T-helper 9 cell (primary cell): Measurements from ENCODE around the gene CSRNP3.

Experiments
- DNase-seq: peaks from one replicate; pipeline ENCODE4 v3.0.0-alpha.2; 2020

CSRNP3 gene

GRCh38 chr2:165472922-165473321, 3.4 kb downstream of the CSRNP3 start:
- DNase-seq, result no peak

GRCh38 chr2:165474619-165475276, 5.2 kb downstream of the CSRNP3 start:
- no peak for DNase-seq

- DNase-seq, result no peak
Measured at GRCh38 chr2:165475277-165476004, 5.9 kb downstream of the CSRNP3 start.

- no peak for DNase-seq
Measured at GRCh38 chr2:165479856-165480255, 10.4 kb downstream of the CSRNP3 start.

- DNase-seq, result no peak
Measured at GRCh38 chr2:165494573-165494972, 25.1 kb downstream of the CSRNP3 start.

GRCh38 chr2:165497659-165498317, 28.3 kb downstream of the CSRNP3 start:
- DNase-seq, result no peak

GRCh38 chr2:165499131-165499530, 29.6 kb downstream of the CSRNP3 start:
- DNase-seq, result no peak

- no peak for DNase-seq
Measured at GRCh38 chr2:165500001-165500400, 30.5 kb downstream of the CSRNP3 start.

GRCh38 chr2:165500816-165501215, 31.3 kb downstream of the CSRNP3 start:
- no peak for DNase-seq

GRCh38 chr2:165505514-165505913, 36.0 kb downstream of the CSRNP3 start:
- DNase-seq, result no peak

- no peak for DNase-seq
Measured at GRCh38 chr2:165508927-165509326, 39.4 kb downstream of the CSRNP3 start.

GRCh38 chr2:165513479-165513878, 44.0 kb downstream of the CSRNP3 start:
- DNase-seq, result no peak

- DNase-seq, result no peak
Measured at GRCh38 chr2:165518611-165519010, 49.1 kb downstream of the CSRNP3 start.

GRCh38 chr2:165522719-165523118, 53.2 kb downstream of the CSRNP3 start:
- no peak for DNase-seq

- DNase-seq, result no peak
Measured at GRCh38 chr2:165524720-165525119, 55.2 kb downstream of the CSRNP3 start.

GRCh38 chr2:165528691-165529090, 59.2 kb downstream of the CSRNP3 start:
- no peak for DNase-seq

GRCh38 chr2:165529130-165529529, 59.6 kb downstream of the CSRNP3 start:
- no peak for DNase-seq

GRCh38 chr2:165533331-165533730, 63.8 kb downstream of the CSRNP3 start:
- no peak for DNase-seq

- no peak for DNase-seq
Measured at GRCh38 chr2:165535471-165535870, 66.0 kb downstream of the CSRNP3 start.

GRCh38 chr2:165536851-165537499, 67.5 kb downstream of the CSRNP3 start:
- DNase-seq, result no peak

- DNase-seq, result no peak
Measured at GRCh38 chr2:165539985-165540384, 70.5 kb downstream of the CSRNP3 start.

GRCh38 chr2:165544897-165545296, 75.4 kb downstream of the CSRNP3 start:
- DNase-seq, result no peak

- no peak for DNase-seq
Measured at GRCh38 chr2:165547900-165548299, 78.4 kb downstream of the CSRNP3 start.

- no peak for DNase-seq
Measured at GRCh38 chr2:165549619-165550018, 80.1 kb downstream of the CSRNP3 start.
